ENCODE results near the gene TRIM44. TPM values are rescaled to one million over a fixed set of nuclear protein-coding genes. Genes with fewer than 3 reads are reported as not detected.

The TRIM44 gene
- total RNA-seq, 1 experiment from 2014 or later = 33.4 TPM

DNA sequence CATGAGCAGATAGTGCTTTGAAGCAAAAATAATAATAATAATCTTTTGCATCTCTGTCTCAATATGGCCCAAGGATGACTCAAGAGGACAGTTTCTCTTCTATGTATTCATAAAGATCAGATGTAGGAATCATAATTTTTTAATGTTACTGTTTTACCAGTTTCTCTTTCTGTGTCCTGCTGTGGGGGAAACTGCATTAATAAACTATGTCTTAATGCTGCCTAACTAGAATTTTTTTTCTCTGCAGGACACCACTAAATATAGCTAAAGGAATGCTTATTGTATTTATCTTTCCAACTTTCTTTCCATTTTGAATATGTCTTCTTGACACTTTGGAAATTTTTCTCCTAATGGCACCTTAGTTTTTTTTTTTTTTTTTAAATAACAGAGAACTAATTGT, 37.8 kb upstream of the TRIM44 start:
- intact Hi-C loops (cut with micrococcal nuclease) = no loop called here

More for the DNA sequence above, 37.8 kb upstream of the TRIM44 start:
- H2AFZ ChIP-seq (ENCODE audit: low read depth, low read length, poor library complexity, severe bottlenecking) = no peak overlapping the region
- no peak overlapping the region for H3K27ac ChIP-seq (ENCODE audit: low read depth, low read length)
- ATAC-seq = no peak
- no peaks in the 10 kb centered on the region for H3K27me3 ChIP-seq (ENCODE audit: insufficient read depth, low read length)
- ChIA-PET RAD21 (ENCODE audit: low non-redundant PET in 1 of 2, low total read pairs in 2 of 2, uncharacterized antibody in 2 of 2, unreplicated experiment in 2 of 2) (no interaction called here), CTCF (no interaction called here), POLR2A (no interaction called here)
- BruUV-seq (replicated peaks) = no TSS peak
- H3K4me2 ChIP-seq (ENCODE audit: low read length) = no peak overlapping the region
- H4K20me1 ChIP-seq (ENCODE audit: insufficient read depth) = no peaks in the 10 kb centered on the region
- no peak for DNase-seq (ENCODE audit: low read depth, low spot score)
- no peak overlapping the region for H3K4me3 ChIP-seq (replicated peaks in 1 of 2; ENCODE audit: low read depth in 1 of 2, low read length in 2 of 2)
- no peaks in the 10 kb centered on the region for H3K9me3 ChIP-seq (ENCODE audit: control insufficient read depth in 1 of 2, insufficient read depth in 1 of 2, low read depth in 1 of 2, low read length in 2 of 2)
- H3K9me2 ChIP-seq (ENCODE audit: insufficient read depth) = no peaks in the 10 kb centered on the region
- H3K79me2 ChIP-seq (ENCODE audit: insufficient read depth, low read length) = peaks cover 4% of the 10 kb centered on the region; the same call in 1 of the 2 replicates
- TF ChIP-seq SRF (IDR thresholded peaks at IDR 0.05; ENCODE audit: low read depth) (no peak), JUND (IDR thresholded peaks at IDR 0.05) (no peak), TCF7L2 (IDR thresholded peaks at IDR 0.05; ENCODE audit: borderline replicate concordance, extremely low read depth, insufficient read depth, insufficient read length) (no peak), RAD21 (IDR thresholded peaks at IDR 0.05; ENCODE audit: low read depth) (no peak), ZFX (IDR thresholded peaks at IDR 0.05) (no peak), SIN3A (IDR thresholded peaks at IDR 0.05; ENCODE audit: low read depth) (no peak), CEBPB (IDR thresholded peaks at IDR 0.05; ENCODE audit: low read depth) (no peak), EZH2phosphoT487 (IDR thresholded peaks at IDR 0.05; ENCODE audit: borderline replicate concordance) (no peak), EGR1 (IDR thresholded peaks at IDR 0.05; ENCODE audit: low read depth) (no peak), SP1 (IDR thresholded peaks at IDR 0.05; ENCODE audit: low read depth) (no peak), FOSL1 (IDR thresholded peaks at IDR 0.05; ENCODE audit: low read depth) (no peak)
- TF ChIP-seq, protein P1, sequence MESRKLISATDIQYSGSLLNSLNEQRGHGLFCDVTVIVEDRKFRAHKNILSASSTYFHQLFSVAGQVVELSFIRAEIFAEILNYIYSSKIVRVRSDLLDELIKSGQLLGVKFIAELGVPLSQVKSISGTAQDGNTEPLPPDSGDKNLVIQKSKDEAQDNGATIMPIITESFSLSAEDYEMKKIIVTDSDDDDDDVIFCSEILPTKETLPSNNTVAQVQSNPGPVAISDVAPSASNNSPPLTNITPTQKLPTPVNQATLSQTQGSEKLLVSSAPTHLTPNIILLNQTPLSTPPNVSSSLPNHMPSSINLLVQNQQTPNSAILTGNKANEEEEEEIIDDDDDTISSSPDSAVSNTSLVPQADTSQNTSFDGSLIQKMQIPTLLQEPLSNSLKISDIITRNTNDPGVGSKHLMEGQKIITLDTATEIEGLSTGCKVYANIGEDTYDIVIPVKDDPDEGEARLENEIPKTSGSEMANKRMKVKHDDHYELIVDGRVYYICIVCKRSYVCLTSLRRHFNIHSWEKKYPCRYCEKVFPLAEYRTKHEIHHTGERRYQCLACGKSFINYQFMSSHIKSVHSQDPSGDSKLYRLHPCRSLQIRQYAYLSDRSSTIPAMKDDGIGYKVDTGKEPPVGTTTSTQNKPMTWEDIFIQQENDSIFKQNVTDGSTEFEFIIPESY (IDR thresholded peaks at IDR 0.05; ENCODE audit: extremely low read depth, insufficient replicate concordance, low read length) = no peak
- TF ChIP-seq, protein P2, sequence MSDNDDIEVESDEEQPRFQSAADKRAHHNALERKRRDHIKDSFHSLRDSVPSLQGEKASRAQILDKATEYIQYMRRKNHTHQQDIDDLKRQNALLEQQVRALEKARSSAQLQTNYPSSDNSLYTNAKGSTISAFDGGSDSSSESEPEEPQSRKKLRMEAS (IDR thresholded peaks at IDR 0.05) = no peak
- TF ChIP-seq, protein P3, sequence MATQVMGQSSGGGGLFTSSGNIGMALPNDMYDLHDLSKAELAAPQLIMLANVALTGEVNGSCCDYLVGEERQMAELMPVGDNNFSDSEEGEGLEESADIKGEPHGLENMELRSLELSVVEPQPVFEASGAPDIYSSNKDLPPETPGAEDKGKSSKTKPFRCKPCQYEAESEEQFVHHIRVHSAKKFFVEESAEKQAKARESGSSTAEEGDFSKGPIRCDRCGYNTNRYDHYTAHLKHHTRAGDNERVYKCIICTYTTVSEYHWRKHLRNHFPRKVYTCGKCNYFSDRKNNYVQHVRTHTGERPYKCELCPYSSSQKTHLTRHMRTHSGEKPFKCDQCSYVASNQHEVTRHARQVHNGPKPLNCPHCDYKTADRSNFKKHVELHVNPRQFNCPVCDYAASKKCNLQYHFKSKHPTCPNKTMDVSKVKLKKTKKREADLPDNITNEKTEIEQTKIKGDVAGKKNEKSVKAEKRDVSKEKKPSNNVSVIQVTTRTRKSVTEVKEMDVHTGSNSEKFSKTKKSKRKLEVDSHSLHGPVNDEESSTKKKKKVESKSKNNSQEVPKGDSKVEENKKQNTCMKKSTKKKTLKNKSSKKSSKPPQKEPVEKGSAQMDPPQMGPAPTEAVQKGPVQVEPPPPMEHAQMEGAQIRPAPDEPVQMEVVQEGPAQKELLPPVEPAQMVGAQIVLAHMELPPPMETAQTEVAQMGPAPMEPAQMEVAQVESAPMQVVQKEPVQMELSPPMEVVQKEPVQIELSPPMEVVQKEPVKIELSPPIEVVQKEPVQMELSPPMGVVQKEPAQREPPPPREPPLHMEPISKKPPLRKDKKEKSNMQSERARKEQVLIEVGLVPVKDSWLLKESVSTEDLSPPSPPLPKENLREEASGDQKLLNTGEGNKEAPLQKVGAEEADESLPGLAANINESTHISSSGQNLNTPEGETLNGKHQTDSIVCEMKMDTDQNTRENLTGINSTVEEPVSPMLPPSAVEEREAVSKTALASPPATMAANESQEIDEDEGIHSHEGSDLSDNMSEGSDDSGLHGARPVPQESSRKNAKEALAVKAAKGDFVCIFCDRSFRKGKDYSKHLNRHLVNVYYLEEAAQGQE (IDR thresholded peaks at IDR 0.05; ENCODE audit: low read depth) = no peak
- TF ChIP-seq, protein P4, sequence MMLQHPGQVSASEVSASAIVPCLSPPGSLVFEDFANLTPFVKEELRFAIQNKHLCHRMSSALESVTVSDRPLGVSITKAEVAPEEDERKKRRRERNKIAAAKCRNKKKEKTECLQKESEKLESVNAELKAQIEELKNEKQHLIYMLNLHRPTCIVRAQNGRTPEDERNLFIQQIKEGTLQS (IDR thresholded peaks at IDR 0.05) = no peak
- H3K4me1 ChIP-seq (ENCODE audit: control insufficient read depth in 1 of 2, insufficient read depth in 2 of 2, low read length in 2 of 2) = peaks cover 15 to 47% of the 10 kb centered on the region in 2 experiments
- no peak overlapping the region for H3K9ac ChIP-seq (ENCODE audit: low read length)
- no peaks in the 10 kb centered on the region for H3K36me3 ChIP-seq (ENCODE audit: control insufficient read depth in 1 of 2, insufficient read depth in 2 of 2, low read length in 2 of 2)

All from HCT116 (cell line).